Esophagus squamous epithelium (tissue), 5 donors: ENCODE data around the gene HNRNPM. TPM values are rescaled to one million over a fixed set of nuclear protein-coding genes. Genes with fewer than 3 reads are reported as not detected.

ENCODE experiments used
- DNase-seq: peaks from one replicate; lab custom pipeline; 2025; lab: John Stamatoyannopoulos, UW
- H3K27ac ChIP-seq, 4 donors: fragments of 200-600 bp; sonication (generic); one replicate each; pipeline ENCODE4 v1.5.1; 2016 to 2019; ENCODE audit warnings: mild to moderate bottlenecking in 1 of 4
- H3K27me3 ChIP-seq, 4 donors: fragments of 200-600 bp; sonication (generic); 1 replicate in 3 of 4; 2 replicates in 1 of 4; pipeline versions ENCODE4 v1.5.1 to v1.6.0; 2017 to 2021; ENCODE audit warnings: antibody characterized with exemption in 1 of 4
- H3K36me3 ChIP-seq, 3 donors: fragments of 200-600 bp; sonication (generic); one replicate each; pipeline ENCODE4 v1.5.1; 2016 to 2019
- H3K4me1 ChIP-seq, 3 donors: fragments of 200-600 bp; sonication (generic); one replicate each; pipeline ENCODE4 v1.5.1; 2017 to 2019
- H3K4me3 ChIP-seq, 4 donors: fragments of 200-600 bp; sonication (generic); 1 replicate in 3 of 4; 2 replicates in 1 of 4; pipeline ENCODE4 v1.5.1; 2016 to 2019; ENCODE audit warnings: mild to moderate bottlenecking in 2 of 4, moderate library complexity in 1 of 4
- H3K9me3 ChIP-seq, 3 donors: fragments of 200-600 bp; sonication (generic); one replicate each; pipeline ENCODE4 v1.5.1; 2016 to 2019
- CTCF ChIP-seq, 6 experiments: fragments of 450-650 bp in 4 of 6; fragments of 200-600 bp in 2 of 6; sonication (generic) in 2 of 6; IDR thresholded peaks; one replicate each; pipeline ENCODE4 v1.5.1; 2016 to 2019; ENCODE audit warnings: antibody characterized with exemption in 6 of 6, mild to moderate bottlenecking in 4 of 6, moderate library complexity in 4 of 6
- POLR2A ChIP-seq, 4 donors: fragments of 450-650 bp; IDR thresholded peaks; one replicate each; pipeline ENCODE4 v1.6.1; 2017; ENCODE audit warnings: antibody characterized with exemption in 4 of 4, mild to moderate bottlenecking in 4 of 4, moderate library complexity in 3 of 4
- WGBS, 2 donors: methylation state at CpG; one replicate each; pipeline ENCODE4 v1.1.5; 2018; 5-methylcytosine and 5-hydroxymethylcytosine counted together
- intact Hi-C: fragments of 100-400 bp; cut with DNase I; formaldehyde crosslinking; loops from one replicate; pipeline ENCODE4 v1.15.0; 2022
- total RNA-seq, 4 donors: library from RNA; depleted of rRNA; stranded (reverse); fragments of >200 nt; gene quantifications; one replicate each; pipeline ENCODE4 v1.1.0, GENCODE V29; 2016
- donor health status: DM: yes; HTN: yes; CAD: no.

Gene HNRNPM
- total RNA-seq, 4 donors from 2014 or later, result 102 to 162 (median 128) TPM

- TF ChIP-seq CTCF (IDR thresholded peaks at IDR 0.05), result no peak
- no peak for TF ChIP-seq POLR2A (IDR thresholded peaks at IDR 0.05)
- DNase-seq, result no peak
- Histone ChIP-seq H3K9me3 (no peaks in the 10 kb centered on the region), H3K4me1 (peaks cover 4 to 28% (median 9%) of the 10 kb centered on the region in 3 donors), H3K27ac (no peak overlapping the region), H3K27me3 (no peaks in the 10 kb centered on the region), H3K36me3 (peaks cover 0 to 6% (median 0%) of the 10 kb centered on the region in 3 donors), H3K4me3 (no peak overlapping the region)
- WGBS, 2 donors, result 92 to 94% methylated on average over 6 of the region's 6 CpGs
- intact Hi-C loops, result no loop called here
Observed at GRCh38 chr19:8519388-8519787, 74.6 kb downstream of the HNRNPM start.

- Histone ChIP-seq H3K4me3 (peak overlapping the region; percentile 39 to 95 (median 62)), H3K27me3 (no peaks in the 10 kb centered on the region), H3K4me1 (peaks cover 0 to 21% (median 0%) of the 10 kb centered on the region in 3 donors), H3K36me3 (peaks cover 0 to 33% (median 3%) of the 10 kb centered on the region in 3 donors), H3K27ac (peak overlapping the region; percentile 88 to 98 (median 95)), H3K9me3 (no peaks in the 10 kb centered on the region)
- 10 to 34% methylated on average over 11 to 13 of the region's 15 CpGs for WGBS, 2 donors
- intact Hi-C loops, result no loop called here
- TF ChIP-seq POLR2A (IDR thresholded peaks at IDR 0.05), result peak in 3 of 4 donors; percentile 30 to 49 (median 47)
- TF ChIP-seq CTCF (IDR thresholded peaks at IDR 0.05), result peak in 1 of 6 experiments; percentile 7
- DNase-seq, result no peak
Observed at GRCh38 chr19:8525401-8525684, 80.6 kb downstream of the HNRNPM start.

GRCh38 chr19:8526345-8527091, 81.7 kb downstream of the HNRNPM start:
- Histone ChIP-seq H3K27me3 (no peaks in the 10 kb centered on the region), H3K9me3 (no peaks in the 10 kb centered on the region), H3K36me3 (peaks cover 0 to 33% (median 3%) of the 10 kb centered on the region in 3 donors), H3K4me1 (peaks cover 0 to 21% (median 0%) of the 10 kb centered on the region in 3 donors), H3K27ac (peak overlapping the region; percentile 89 to 98 (median 95)), H3K4me3 (peak overlapping the region; percentile 73 to 95 (median 77))
- 25 to 26% methylated on average over 14 to 32 of the region's 57 CpGs for WGBS, 2 donors
- DNase-seq, result no peak
- no peak for TF ChIP-seq CTCF (IDR thresholded peaks at IDR 0.05)
- TF ChIP-seq POLR2A (IDR thresholded peaks at IDR 0.05), result peak in 2 of 4 donors; percentile 26 to 28
- intact Hi-C loops, result no loop called here

- peaks cover 0 to 27% (median 3%) of the 10 kb centered on the region in 3 donors for H3K36me3 ChIP-seq
- WGBS, 2 donors, result 54 to 62% methylated on average over 4 of the region's 4 CpGs
- TF ChIP-seq POLR2A (IDR thresholded peaks at IDR 0.05) (no peak), CTCF (IDR thresholded peaks at IDR 0.05) (no peak)
- peak overlapping the region in 3 of 4 donors; percentile 12 to 62 (median 58) for H3K27ac ChIP-seq
- no peaks in the 10 kb centered on the region for H3K9me3 ChIP-seq
- peaks cover 0 to 21% (median 0%) of the 10 kb centered on the region in 3 donors for H3K4me1 ChIP-seq
- H3K4me3 ChIP-seq, result no peak overlapping the region
- H3K27me3 ChIP-seq, result no peaks in the 10 kb centered on the region
- no peak for DNase-seq
- intact Hi-C loops, result no loop called here
Observed at GRCh38 chr19:8528500-8528899, 83.7 kb downstream of the HNRNPM start.

GRCh38 chr19:8529369-8530006, 84.7 kb downstream of the HNRNPM start:
- WGBS, 2 donors, result 83 to 93% methylated on average over 4 of the region's 4 CpGs
- peak overlapping the region in 2 of 4 donors; percentile 9 to 50 for H3K27ac ChIP-seq
- intact Hi-C loops, result no loop called here
- H3K27me3 ChIP-seq, result no peaks in the 10 kb centered on the region
- no peak for TF ChIP-seq POLR2A (IDR thresholded peaks at IDR 0.05)
- no peak for TF ChIP-seq CTCF (IDR thresholded peaks at IDR 0.05)
- H3K36me3 ChIP-seq, result peaks cover 0 to 27% (median 3%) of the 10 kb centered on the region in 3 donors
- no peak for DNase-seq
- H3K9me3 ChIP-seq, result no peaks in the 10 kb centered on the region
- peaks cover 0 to 21% (median 0%) of the 10 kb centered on the region in 3 donors for H3K4me1 ChIP-seq
- H3K4me3 ChIP-seq, result no peak overlapping the region
